Neural progenitor cell (in vitro differentiated cells): ENCODE results near the gene IQCK. TPM values are rescaled to one million over a fixed set of nuclear protein-coding genes. Genes with fewer than 3 reads are reported as not detected.

Experiments
- DNase-seq: peaks from one replicate; pipeline ENCODE4 v3.0.0-alpha.2; 2016; ENCODE audit warnings: low spot score
- H2AFZ ChIP-seq: fragments of 200-600 bp; sonication (generic); replicated peaks from 2 replicates; pipeline ENCODE4 v1.6.1; 2016; ENCODE audit warnings: antibody characterized with exemption
- H3F3A ChIP-seq: fragments of 200-600 bp; sonication (generic); 2 replicates; pipeline ENCODE4 v1.6.1; 2016; ENCODE audit warnings: antibody characterized with exemption, low read depth
- H3K27ac ChIP-seq: fragments of 200-600 bp; sonication (generic); 2 replicates; pipeline ENCODE4 v1.5.1; 2016; ENCODE audit warnings: mild to moderate bottlenecking
- H3K27me3 ChIP-seq: fragments of 200-600 bp; sonication (generic); 2 replicates; pipeline ENCODE4 v1.6.1; 2016; ENCODE audit warnings: mild to moderate bottlenecking, moderate library complexity
- H3K36me3 ChIP-seq: fragments of 200-600 bp; sonication (generic); 2 replicates; pipeline ENCODE4 v1.5.1; 2016
- H3K4me1 ChIP-seq: fragments of 200-600 bp; sonication (generic); 2 replicates; pipeline ENCODE4 v1.6.1; 2016; ENCODE audit warnings: mixed run types
- H3K4me2 ChIP-seq: fragments of 200-600 bp; sonication (generic); 2 replicates; pipeline ENCODE4 v1.6.1; 2016
- H3K4me3 ChIP-seq: fragments of 200-600 bp; sonication (generic); 2 replicates; pipeline ENCODE4 v1.5.1; 2016
- H3K79me2 ChIP-seq: fragments of 200-600 bp; sonication (generic); 2 replicates; pipeline ENCODE4 v1.6.1; 2016; ENCODE audit warnings: low read depth
- H3K9ac ChIP-seq: fragments of 200-600 bp; sonication (generic); 2 replicates; pipeline ENCODE4 v1.6.1; 2016
- H3K9me3 ChIP-seq: fragments of 200-600 bp; sonication (generic); 2 replicates; pipeline ENCODE4 v1.5.1; 2016; ENCODE audit warnings: low read depth
- H4K20me1 ChIP-seq: fragments of 200-600 bp; sonication (generic); 2 replicates; pipeline ENCODE4 v1.6.1; 2016; ENCODE audit warnings: low read depth
- H3K27ac Mint-ChIP-seq: 3 replicates; pipeline ENCODE4 v1.8.0; 2021; ENCODE audit warnings: mixed read lengths
- H3K27me3 Mint-ChIP-seq: 2 replicates; pipeline ENCODE4 v1.8.0; 2022; ENCODE audit warnings: low read depth, mild to moderate bottlenecking, inconsistent platforms, moderate library complexity, mixed read lengths; ENCODE audit not compliant: insufficient read depth
- H3K36me3 Mint-ChIP-seq: 3 replicates; pipeline ENCODE4 v1.8.0; 2021; ENCODE audit warnings: mixed read lengths
- H3K4me1 Mint-ChIP-seq: 3 replicates; pipeline ENCODE4 v1.8.0; 2021; ENCODE audit warnings: mixed read lengths
- H3K4me3 Mint-ChIP-seq: 3 replicates; pipeline ENCODE4 v1.8.0; 2021; ENCODE audit warnings: mild to moderate bottlenecking, moderate library complexity, mixed read lengths
- H3K9me3 Mint-ChIP-seq: 3 replicates; pipeline ENCODE4 v1.8.0; 2020; ENCODE audit warnings: mixed read lengths
- EZH2 ChIP-seq: fragments of 200-600 bp; sonication (generic); IDR thresholded peaks from 2 replicates; pipeline ENCODE4 v1.6.1; 2017; ENCODE audit warnings: antibody characterized with exemption, mild to moderate bottlenecking, moderate library complexity
- EZH2phosphoT487 ChIP-seq: fragments of 200-600 bp; sonication (generic); IDR thresholded peaks from 2 replicates; pipeline ENCODE4 v1.6.1; 2017; ENCODE audit warnings: antibody characterized with exemption
- total RNA-seq: library from RNA; depleted of rRNA; stranded (reverse); fragments of >200 nt; gene quantifications from 2 replicates; pipeline ENCODE4 v1.2.3, GENCODE V29; 2015; ENCODE audit warnings: low replicate concordance
- TF ChIP-seq, protein P1 (sequence below): fragments of 200-600 bp; sonication (generic); IDR thresholded peaks from 2 replicates; pipeline ENCODE4 v1.5.1; 2017; ENCODE audit warnings: antibody characterized with exemption, mild to moderate bottlenecking

IQCK gene
- total RNA-seq, 1 donor from 2014 or later = 22.1 TPM

GRCh38 chr16:19846436-19846835, 128.4 kb downstream of the IQCK start:
- H3K4me3 Mint-ChIP-seq = no peak overlapping the region
- no peak overlapping the region for H3K27ac Mint-ChIP-seq
- no peak for TF ChIP-seq EZH2
- TF ChIP-seq, protein P1, sequence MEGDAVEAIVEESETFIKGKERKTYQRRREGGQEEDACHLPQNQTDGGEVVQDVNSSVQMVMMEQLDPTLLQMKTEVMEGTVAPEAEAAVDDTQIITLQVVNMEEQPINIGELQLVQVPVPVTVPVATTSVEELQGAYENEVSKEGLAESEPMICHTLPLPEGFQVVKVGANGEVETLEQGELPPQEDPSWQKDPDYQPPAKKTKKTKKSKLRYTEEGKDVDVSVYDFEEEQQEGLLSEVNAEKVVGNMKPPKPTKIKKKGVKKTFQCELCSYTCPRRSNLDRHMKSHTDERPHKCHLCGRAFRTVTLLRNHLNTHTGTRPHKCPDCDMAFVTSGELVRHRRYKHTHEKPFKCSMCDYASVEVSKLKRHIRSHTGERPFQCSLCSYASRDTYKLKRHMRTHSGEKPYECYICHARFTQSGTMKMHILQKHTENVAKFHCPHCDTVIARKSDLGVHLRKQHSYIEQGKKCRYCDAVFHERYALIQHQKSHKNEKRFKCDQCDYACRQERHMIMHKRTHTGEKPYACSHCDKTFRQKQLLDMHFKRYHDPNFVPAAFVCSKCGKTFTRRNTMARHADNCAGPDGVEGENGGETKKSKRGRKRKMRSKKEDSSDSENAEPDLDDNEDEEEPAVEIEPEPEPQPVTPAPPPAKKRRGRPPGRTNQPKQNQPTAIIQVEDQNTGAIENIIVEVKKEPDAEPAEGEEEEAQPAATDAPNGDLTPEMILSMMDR = no peak
- TF ChIP-seq EZH2phosphoT487 = no peak

DNA sequence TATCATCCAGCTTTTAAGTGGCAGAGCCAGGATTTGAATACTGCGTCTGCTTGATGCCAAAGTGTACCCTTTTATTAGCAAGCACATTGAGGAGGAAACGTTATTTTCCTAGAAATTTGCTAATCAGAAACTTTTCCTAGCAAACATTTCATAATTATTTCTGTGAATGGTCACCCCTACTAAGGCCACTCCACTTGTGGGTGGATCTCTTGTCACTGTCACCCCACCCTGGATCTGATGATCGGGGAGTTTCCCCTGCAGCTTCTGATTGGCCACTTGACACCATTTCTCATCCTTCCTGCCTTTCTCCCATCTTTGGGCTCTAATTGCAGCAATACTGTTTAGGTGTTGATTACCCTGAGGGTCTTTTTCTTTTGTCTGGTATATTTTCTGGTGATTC, 130.7 kb downstream of the IQCK start:
- no peak overlapping the region for H3K27ac ChIP-seq
- Mint-ChIP-seq H3K4me3 (no peak overlapping the region), H3K9me3 (no peaks in the 10 kb centered on the region), H3K36me3 (peaks cover 18% of the 10 kb centered on the region), H3K27ac (no peak overlapping the region), H3K27me3 (peaks cover 4% of the 10 kb centered on the region), H3K4me1 (peaks cover 41% of the 10 kb centered on the region)
- no peak for DNase-seq
- H3K27me3 ChIP-seq = no peaks in the 10 kb centered on the region
- peaks cover 8% of the 10 kb centered on the region for H4K20me1 ChIP-seq
- H3K9ac ChIP-seq = no peak overlapping the region
- peaks cover 14% of the 10 kb centered on the region for H3F3A ChIP-seq
- no peaks in the 10 kb centered on the region for H3K36me3 ChIP-seq
- H3K79me2 ChIP-seq = no peaks in the 10 kb centered on the region
- no peak overlapping the region for H3K4me3 ChIP-seq
- H3K4me2 ChIP-seq = no peak overlapping the region
- H2AFZ ChIP-seq = no peak overlapping the region
- no peaks in the 10 kb centered on the region for H3K9me3 ChIP-seq
- H3K4me1 ChIP-seq = peaks cover 14% of the 10 kb centered on the region
- TF ChIP-seq EZH2phosphoT487 (no peak), EZH2 (no peak)
- TF ChIP-seq, protein P1 = no peak

More at GRCh38 chr16:19846436-19846835, 128.4 kb downstream of the IQCK start:
- Histone ChIP-seq H3K4me3 (no peak overlapping the region), H3K27ac (no peak overlapping the region), H3K36me3 (no peaks in the 10 kb centered on the region), H3K4me1 (peaks cover 8% of the 10 kb centered on the region), H3K9me3 (no peaks in the 10 kb centered on the region), H4K20me1 (peaks cover 2% of the 10 kb centered on the region), H3K79me2 (no peaks in the 10 kb centered on the region), H2AFZ (no peak overlapping the region), H3F3A (peaks cover 6% of the 10 kb centered on the region), H3K4me2 (no peak overlapping the region), H3K27me3 (no peaks in the 10 kb centered on the region), H3K9ac (no peak overlapping the region)
- Mint-ChIP-seq H3K36me3 (peaks cover 19% of the 10 kb centered on the region), H3K9me3 (no peaks in the 10 kb centered on the region), H3K27me3 (peaks cover 4% of the 10 kb centered on the region), H3K4me1 (peaks cover 23% of the 10 kb centered on the region)
- DNase-seq = no peak

- no peak overlapping the region for H3K4me3 Mint-ChIP-seq
- H3K36me3 Mint-ChIP-seq = peaks cover 16% of the 10 kb centered on the region
- no peak for TF ChIP-seq EZH2
- TF ChIP-seq EZH2phosphoT487 = no peak
- TF ChIP-seq, protein P1 = no peak
- no peaks in the 10 kb centered on the region for H3K27me3 ChIP-seq
- peaks cover 8% of the 10 kb centered on the region for H4K20me1 ChIP-seq
- peaks cover 22% of the 10 kb centered on the region for H3K4me1 ChIP-seq
- H3K27ac Mint-ChIP-seq = no peak overlapping the region
- no peaks in the 10 kb centered on the region for H3K36me3 ChIP-seq
- H3K9ac ChIP-seq = no peak overlapping the region
- H2AFZ ChIP-seq = no peak overlapping the region
- H3K9me3 Mint-ChIP-seq = no peaks in the 10 kb centered on the region
- no peak overlapping the region for H3K27ac ChIP-seq
- no peaks in the 10 kb centered on the region for H3K9me3 ChIP-seq
- peaks cover 5% of the 10 kb centered on the region for H3K27me3 Mint-ChIP-seq
- H3K4me2 ChIP-seq = no peak overlapping the region
- H3K4me1 Mint-ChIP-seq = peaks cover 45% of the 10 kb centered on the region
- no peaks in the 10 kb centered on the region for H3K79me2 ChIP-seq
- H3F3A ChIP-seq = peaks cover 24% of the 10 kb centered on the region
- H3K4me3 ChIP-seq = no peak overlapping the region
- no peak for DNase-seq
Measured at GRCh38 chr16:19850131-19850817, 132.2 kb downstream of the IQCK start.
